ENCODE results near the gene CYP2A6. TPM values are rescaled to one million over a fixed set of nuclear protein-coding genes. Genes with fewer than 3 reads are reported as not detected.
"Not testable (repeated sequence)": the region's sequence is repeated elsewhere in the genome, so short reads cannot be mapped to it uniquely, and the experiment has no call there.

The CYP2A6 gene
- total and polyA plus RNA-seq, 2 donors from 2014 or later, result not detected

GRCh38 chr19:40827386-40828247 lies 22.6 kb downstream of the CYP2A6 start:
- Histone ChIP-seq H3K27me3 (ENCODE audit: control insufficient read depth, insufficient read depth, low read length) (no peaks in the 10 kb centered on the region), H3K9me3 (ENCODE audit: control insufficient read depth in 2 of 3, insufficient read depth in 1 of 3, low read length in 3 of 3) (peaks cover 0 to 1% (median 0%) of the 10 kb centered on the region in 3 donors)
- no peak for FAIRE-seq

DNA sequence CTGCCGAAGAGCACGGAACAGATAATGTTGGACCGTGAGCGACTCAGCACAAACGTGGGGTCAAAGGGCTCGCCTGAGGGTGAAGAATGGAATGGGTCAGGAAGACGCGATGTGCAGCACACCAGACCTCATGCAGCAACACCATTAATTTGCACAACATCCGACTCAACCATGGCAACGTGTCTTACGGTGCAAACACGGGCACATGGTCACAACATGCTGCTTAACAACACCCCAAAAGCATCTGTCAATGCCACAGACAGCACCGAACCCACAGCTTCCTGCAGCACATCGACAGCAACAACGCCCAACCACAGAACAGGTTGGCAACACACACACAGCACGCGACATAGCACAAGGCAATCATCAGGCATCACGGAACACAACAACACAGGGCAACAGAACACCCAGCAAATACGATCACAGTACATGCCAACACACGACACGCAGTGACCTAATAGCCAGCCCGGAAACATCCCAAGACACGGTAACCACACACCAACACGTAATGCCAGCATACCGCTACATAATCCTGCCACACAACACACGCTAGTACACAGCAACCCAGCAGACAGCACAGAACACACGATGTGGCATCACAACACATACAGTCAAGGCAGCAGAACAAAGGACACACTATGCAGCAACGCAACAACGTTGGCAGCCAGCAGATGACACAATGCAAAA lies 23.4 kb downstream of the CYP2A6 start:
- FAIRE-seq; H3K27ac ChIP-seq (ENCODE audit: low read depth in 2 of 2, low read length in 2 of 2); H3K9me3 ChIP-seq (ENCODE audit: control insufficient read depth in 2 of 3, insufficient read depth in 1 of 3, low read length in 3 of 3); H3K4me1 ChIP-seq (ENCODE audit: control insufficient read depth in 2 of 3, insufficient read depth in 2 of 3, low read depth in 1 of 3, low read length in 3 of 3); DNase-seq; intact Hi-C loops (cut with DNase I); H3K4me3 ChIP-seq (ENCODE audit: low read length in 3 of 3); H3K36me3 ChIP-seq (ENCODE audit: control insufficient read depth in 2 of 3, insufficient read depth in 3 of 3, low read length in 3 of 3); H3K27me3 ChIP-seq (ENCODE audit: control insufficient read depth, insufficient read depth, low read length); H3K9ac ChIP-seq (ENCODE audit: low read length in 3 of 3): not testable (repeated sequence)

More at GRCh38 chr19:40827386-40828247, 22.6 kb downstream of the CYP2A6 start:
- Histone ChIP-seq H3K27ac (ENCODE audit: low read depth in 2 of 2, low read length in 2 of 2) (no peak overlapping the region), H3K9ac (ENCODE audit: low read length in 3 of 3) (no peak overlapping the region), H3K4me1 (ENCODE audit: control insufficient read depth in 2 of 3, insufficient read depth in 2 of 3, low read depth in 1 of 3, low read length in 3 of 3) (peaks cover 0 to 7% (median 0%) of the 10 kb centered on the region in 3 donors), H3K4me3 (ENCODE audit: low read length in 3 of 3) (no peak overlapping the region), H3K36me3 (ENCODE audit: control insufficient read depth in 2 of 3, insufficient read depth in 3 of 3, low read length in 3 of 3) (peaks cover 2 to 5% (median 3%) of the 10 kb centered on the region in 3 donors)
- intact Hi-C loops (cut with DNase I), result no loop called here
- no peak for TF ChIP-seq CTCF (IDR thresholded peaks at IDR 0.05; ENCODE audit: borderline replicate concordance, extremely low read depth, insufficient read depth)
- DNase-seq, result no peak

GRCh38 chr19:40826312-40826698 lies 23.9 kb downstream of the CYP2A6 start:
- intact Hi-C loops (cut with DNase I); DNase-seq; H3K36me3 ChIP-seq (ENCODE audit: control insufficient read depth in 2 of 3, insufficient read depth in 3 of 3, low read length in 3 of 3): not testable (repeated sequence)

DNA sequence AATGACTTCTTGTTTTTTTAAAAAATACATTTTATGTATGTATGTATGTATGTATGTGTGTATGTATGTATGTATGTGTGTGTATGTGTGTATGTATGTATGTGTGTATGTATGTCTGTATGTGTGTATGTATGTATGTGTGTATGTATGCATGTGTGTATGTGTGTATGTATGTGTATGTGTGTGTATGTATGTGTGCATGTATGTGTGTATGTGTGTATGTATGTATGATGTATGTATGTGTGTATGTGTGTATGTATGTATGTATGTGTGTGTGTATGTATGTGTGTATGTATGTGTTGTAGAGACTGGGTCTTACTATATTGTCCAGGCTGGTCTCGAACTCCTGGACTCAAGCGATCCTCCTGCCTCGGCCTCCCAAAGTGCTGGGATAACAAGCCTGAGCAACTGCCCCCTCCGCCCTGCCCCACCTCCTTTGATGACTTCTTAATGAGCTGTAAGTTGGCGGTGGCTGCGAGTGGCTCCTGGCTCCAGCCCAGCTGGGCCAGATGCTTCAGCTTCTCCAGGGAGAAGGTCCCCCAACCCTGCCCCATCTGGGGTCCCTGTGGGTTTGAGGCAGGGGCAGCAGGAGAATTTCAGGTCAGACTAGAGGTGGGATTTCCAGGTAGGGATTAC lies 24.7 kb downstream of the CYP2A6 start:
- FAIRE-seq; H3K4me1 ChIP-seq (ENCODE audit: control insufficient read depth in 2 of 3, insufficient read depth in 2 of 3, low read depth in 1 of 3, low read length in 3 of 3); H3K27me3 ChIP-seq (ENCODE audit: control insufficient read depth, insufficient read depth, low read length); intact Hi-C loops (cut with DNase I); H3K9ac ChIP-seq (ENCODE audit: low read length in 3 of 3); H3K36me3 ChIP-seq (ENCODE audit: control insufficient read depth in 2 of 3, insufficient read depth in 3 of 3, low read length in 3 of 3); H3K27ac ChIP-seq (ENCODE audit: low read depth in 2 of 2, low read length in 2 of 2); DNase-seq; H3K4me3 ChIP-seq (ENCODE audit: low read length in 3 of 3); H3K9me3 ChIP-seq (ENCODE audit: control insufficient read depth in 2 of 3, insufficient read depth in 1 of 3, low read length in 3 of 3): not testable (repeated sequence)

More at GRCh38 chr19:40826312-40826698, 23.9 kb downstream of the CYP2A6 start:
- not testable (repeated sequence) for H3K4me1 ChIP-seq (ENCODE audit: control insufficient read depth in 2 of 3, insufficient read depth in 2 of 3, low read depth in 1 of 3, low read length in 3 of 3); H3K27me3 ChIP-seq (ENCODE audit: control insufficient read depth, insufficient read depth, low read length); H3K9ac ChIP-seq (ENCODE audit: low read length in 3 of 3); FAIRE-seq; H3K27ac ChIP-seq (ENCODE audit: low read depth in 2 of 2, low read length in 2 of 2); H3K4me3 ChIP-seq (ENCODE audit: low read length in 3 of 3); H3K9me3 ChIP-seq (ENCODE audit: control insufficient read depth in 2 of 3, insufficient read depth in 1 of 3, low read length in 3 of 3)

DNA sequence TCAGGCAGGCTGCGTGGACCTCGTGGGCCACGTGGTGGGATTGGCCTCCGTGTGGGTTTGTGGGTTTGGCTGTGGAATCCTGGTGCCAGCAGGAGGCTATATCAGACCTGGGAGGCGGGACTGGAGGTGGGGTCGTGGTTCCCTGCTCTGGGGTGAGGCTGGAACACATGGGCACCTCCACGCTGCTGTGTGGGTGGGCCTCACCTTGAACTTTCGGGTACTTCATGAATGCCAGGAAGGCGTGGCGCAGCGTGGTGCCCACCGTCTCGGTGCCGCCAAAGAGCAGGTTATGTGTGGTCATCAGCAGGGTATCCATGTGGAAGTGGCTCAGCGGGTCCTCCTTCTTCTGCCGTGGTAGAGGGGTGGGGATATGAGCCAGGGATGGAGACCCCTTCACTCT lies 25.3 kb downstream of the CYP2A6 start:
- H3K27me3 ChIP-seq (ENCODE audit: control insufficient read depth, insufficient read depth, low read length); H3K9ac ChIP-seq (ENCODE audit: low read length in 3 of 3); H3K9me3 ChIP-seq (ENCODE audit: control insufficient read depth in 2 of 3, insufficient read depth in 1 of 3, low read length in 3 of 3); FAIRE-seq; intact Hi-C loops (cut with DNase I); H3K27ac ChIP-seq (ENCODE audit: low read depth in 2 of 2, low read length in 2 of 2); H3K36me3 ChIP-seq (ENCODE audit: control insufficient read depth in 2 of 3, insufficient read depth in 3 of 3, low read length in 3 of 3); DNase-seq; H3K4me1 ChIP-seq (ENCODE audit: control insufficient read depth in 2 of 3, insufficient read depth in 2 of 3, low read depth in 1 of 3, low read length in 3 of 3); H3K4me3 ChIP-seq (ENCODE audit: low read length in 3 of 3): not testable (repeated sequence)

DNA sequence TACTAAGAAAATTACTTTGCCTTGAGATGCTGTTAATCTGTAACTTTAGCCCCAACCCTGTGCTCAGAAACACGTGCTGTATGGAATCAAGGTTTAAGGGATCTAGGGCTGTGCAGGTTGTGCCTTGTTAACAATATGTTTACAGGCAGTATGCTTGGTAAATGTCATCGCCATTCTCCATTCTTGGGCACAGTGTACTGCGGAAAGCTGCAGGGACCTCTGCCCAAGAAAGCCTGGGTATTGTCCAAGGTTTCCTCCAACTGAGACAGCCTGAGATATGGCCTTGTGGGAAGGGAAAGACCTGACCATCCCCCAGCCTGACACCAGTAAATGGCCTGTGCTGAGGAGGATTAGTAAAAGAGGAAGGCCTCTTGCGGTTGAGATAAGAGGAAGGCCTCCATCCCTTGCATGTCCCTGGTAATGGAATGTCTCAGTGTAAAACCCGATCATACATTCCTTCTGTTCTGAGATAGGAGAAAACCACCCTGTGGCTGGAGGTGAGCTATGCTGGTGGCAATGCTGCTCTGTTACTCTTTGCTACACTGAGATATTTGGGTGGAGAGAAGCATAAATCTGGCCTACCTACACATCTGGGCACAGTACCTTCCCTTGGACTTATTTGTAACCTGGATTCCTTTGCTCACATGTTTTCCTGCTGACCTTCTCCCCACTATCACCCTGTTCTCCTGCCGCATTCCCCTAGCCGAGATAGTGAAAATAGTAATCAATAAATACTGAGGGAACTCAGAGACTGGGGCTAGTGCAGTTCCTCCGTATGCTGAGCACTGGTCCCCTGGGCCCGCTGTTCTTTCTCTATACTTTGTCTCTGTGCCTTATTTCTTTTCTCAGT lies 27.3 kb downstream of the CYP2A6 start:
- H3K4me3 ChIP-seq (ENCODE audit: low read length in 3 of 3); H3K27ac ChIP-seq (ENCODE audit: low read depth in 2 of 2, low read length in 2 of 2); H3K36me3 ChIP-seq (ENCODE audit: control insufficient read depth in 2 of 3, insufficient read depth in 3 of 3, low read length in 3 of 3); intact Hi-C loops (cut with DNase I); FAIRE-seq; H3K9me3 ChIP-seq (ENCODE audit: control insufficient read depth in 2 of 3, insufficient read depth in 1 of 3, low read length in 3 of 3); H3K27me3 ChIP-seq (ENCODE audit: control insufficient read depth, insufficient read depth, low read length); DNase-seq: not testable (repeated sequence)
- Histone ChIP-seq H3K4me1 (ENCODE audit: control insufficient read depth in 2 of 3, insufficient read depth in 2 of 3, low read depth in 1 of 3, low read length in 3 of 3) (peaks cover 0 to 14% (median 0%) of the 10 kb centered on the region in 3 donors), H3K9ac (ENCODE audit: low read length in 3 of 3) (peak overlapping the region in 1 of 3 donors; percentile 19)

All from kidney (tissue), 14 donors.